GM12878 (cell line): ENCODE data around the gene EN1. TPM values are rescaled to one million over a fixed set of nuclear protein-coding genes. Genes with fewer than 3 reads are reported as not detected.

Source experiments
- ATAC-seq: fragments of 200-7000 bp; cut with Tn5 transposase; 3 replicates; pipeline ENCODE4 v1.9.1; 2020; ENCODE audit warnings: mild to moderate bottlenecking, moderate library complexity
- BruUV-seq: library from RNA; stranded (reverse); fragments of 400-500 nt; replicated peaks from 2 replicates; lab custom pipeline; 2021; lab: Mats Ljungman, UMichigan
- CTCF ChIA-PET: fragments of 300-600 bp; sonication (Branson Sonifier 250); formaldehyde crosslinking; extraction: SDS; loops from one replicate; lab custom pipeline; 2021; ENCODE audit warnings: inconsistent platforms; lab: Yijun Ruan, JAX
- POLR2A ChIA-PET: fragments of 350-600 bp; formaldehyde crosslinking; extraction: SDS; loops from one replicate; lab custom pipeline; 2021; ENCODE audit warnings: inconsistent platforms; lab: Charles Lee
- RAD21 ChIA-PET: fragments of 300-600 bp; sonication (Branson Sonifier 250); formaldehyde crosslinking; loops from one replicate; lab custom pipeline; 2023; ENCODE audit warnings: antibody characterized with exemption; ENCODE audit not compliant: unreplicated experiment; lab: Charles Lee
- SMC1A ChIA-PET: fragments of 300-600 bp; sonication (Branson Sonifier 250); formaldehyde crosslinking; loops from one replicate; lab custom pipeline; 2023; ENCODE audit not compliant: unreplicated experiment, uncharacterized antibody; lab: Charles Lee
- DNase-seq: peaks from one replicate; pipeline ENCODE4 v3.0.0-alpha.2; 2011; ENCODE audit warnings: low read depth, low spot score
- FAIRE-seq: peaks from 3 replicates; lab custom pipeline; 2011; peaks lifted over from hg19 to GRCh38; lab: Jason Lieb, UNC
- H2AFZ ChIP-seq: 2 replicates; pipeline ENCODE4 v1.6.0; 2011; ENCODE audit warnings: low read depth, low read length, control low read depth; ENCODE audit not compliant: control insufficient read depth
- H3K27ac ChIP-seq: 2 replicates; pipeline ENCODE4 v1.5.1; 2011; ENCODE audit warnings: control low read depth; ENCODE audit not compliant: control insufficient read depth, insufficient read depth
- H3K27me3 ChIP-seq, 2 experiments: replicated peaks in 1 of 2; 2 replicates each; pipeline versions ENCODE4 v1.6.0 to v1.6.1; 2011; ENCODE audit warnings: low read length in 1 of 2; ENCODE audit not compliant: control insufficient read depth in 2 of 2, insufficient read depth in 2 of 2
- H3K36me3 ChIP-seq, 2 experiments: 2 replicates each; pipeline ENCODE4 v1.5.1; 2011; ENCODE audit warnings: low read length in 1 of 2; ENCODE audit not compliant: control insufficient read depth in 2 of 2, insufficient read depth in 2 of 2
- H3K4me1 ChIP-seq: 2 replicates; pipeline ENCODE4 v1.6.1; 2011; ENCODE audit warnings: mild to moderate bottlenecking, low read length, moderate library complexity, mixed read lengths; ENCODE audit not compliant: control insufficient read depth, insufficient read depth
- H3K4me2 ChIP-seq: 2 replicates; pipeline ENCODE4 v1.6.0; 2011; ENCODE audit warnings: control low read depth; ENCODE audit not compliant: control insufficient read depth, insufficient read depth
- H3K4me3 ChIP-seq: fragments of 200-600 bp; sonication (generic); 2 replicates; pipeline ENCODE4 v1.5.1; 2016
- H3K79me2 ChIP-seq: 2 replicates; pipeline ENCODE4 v1.6.0; 2011; ENCODE audit warnings: low read length; ENCODE audit not compliant: control insufficient read depth, insufficient read depth
- H3K9ac ChIP-seq: 2 replicates; pipeline ENCODE4 v1.8.0; 2011; ENCODE audit warnings: low read length, control low read depth, mixed read lengths; ENCODE audit not compliant: control insufficient read depth, insufficient read depth
- H3K9me3 ChIP-seq: replicated peaks from 3 replicates; pipeline ENCODE4 v1.5.1; 2011; ENCODE audit warnings: mild to moderate bottlenecking, low read length; ENCODE audit not compliant: control insufficient read depth, insufficient read depth
- H4K20me1 ChIP-seq: 2 replicates; pipeline ENCODE4 v1.6.0; 2011; ENCODE audit not compliant: control insufficient read depth, insufficient read depth
- CHD1 ChIP-seq: IDR thresholded peaks from 2 replicates; pipeline ENCODE4 v1.6.1; 2012; ENCODE audit warnings: low read depth, low read length, improper control_type of control experiment
- CREB1 ChIP-seq: IDR thresholded peaks from 2 replicates; pipeline ENCODE4 v1.6.1; 2012; ENCODE audit warnings: low read depth, mild to moderate bottlenecking, inconsistent platforms
- CREM ChIP-seq: IDR thresholded peaks from 2 replicates; pipeline ENCODE4 v1.6.1; 2014; ENCODE audit warnings: antibody characterized with exemption, low read depth
- IRF3 ChIP-seq: fragments of 450-650 bp; IDR thresholded peaks from 2 replicates; pipeline ENCODE4 v1.6.1; 2014; ENCODE audit warnings: mild to moderate bottlenecking
- KDM1A ChIP-seq: fragments of 200-600 bp; sonication (generic); IDR thresholded peaks from 2 replicates; pipeline ENCODE4 v1.6.1; 2016; ENCODE audit warnings: borderline replicate concordance
- LARP7 ChIP-seq: fragments of 450-650 bp; IDR thresholded peaks from 2 replicates; pipeline ENCODE4 v1.6.1; 2017; ENCODE audit warnings: mild to moderate bottlenecking
- MLLT1 ChIP-seq: fragments of 450-650 bp; IDR thresholded peaks from 2 replicates; pipeline ENCODE4 v1.6.1; 2016; ENCODE audit warnings: mild to moderate bottlenecking
- MXI1 ChIP-seq: fragments of 150-350 bp; IDR thresholded peaks from 2 replicates; pipeline ENCODE4 v1.6.1; 2011; ENCODE audit warnings: low read depth, mild to moderate bottlenecking, inconsistent platforms, low read length, improper control_type of control experiment
- NFXL1 ChIP-seq: fragments of 450-650 bp; IDR thresholded peaks from 2 replicates; pipeline ENCODE4 v1.6.1; 2017; ENCODE audit warnings: antibody characterized with exemption, mild to moderate bottlenecking, borderline replicate concordance
- NRF1 ChIP-seq: conservative IDR thresholded peaks from 2 replicates; pipeline ENCODE4 v1.6.1; 2011; ENCODE audit warnings: mild to moderate bottlenecking, low read depth, low read length, improper control_type of control experiment
- POLR2AphosphoS5 ChIP-seq: IDR thresholded peaks from 2 replicates; pipeline ENCODE4 v1.6.1; 2011; ENCODE audit warnings: mild to moderate bottlenecking, low read length, inconsistent platforms
- SKIL ChIP-seq: fragments of 450-650 bp; IDR thresholded peaks from 2 replicates; pipeline ENCODE4 v1.6.1; 2017; ENCODE audit warnings: mild to moderate bottlenecking, low read depth, inconsistent platforms; ENCODE audit not compliant: poor library complexity, severe bottlenecking
- STAT1 ChIP-seq: fragments of 450-650 bp; conservative IDR thresholded peaks from 2 replicates; pipeline ENCODE4 v1.6.1; 2014; ENCODE audit warnings: antibody characterized with exemption, mild to moderate bottlenecking
- STAT3 ChIP-seq: IDR thresholded peaks from 2 replicates; pipeline ENCODE4 v1.6.1; 2011; ENCODE audit warnings: low read depth, low read length, improper control_type of control experiment
- WGBS: methylation state at CpG from one replicate; pipeline ENCODE4 v1.1.6; 2016; ENCODE audit warnings: low lambda C conversion rate; ENCODE audit not compliant: insufficient replicate concordance, insufficient coverage; ENCODE audit errors: missing lambda C conversion rate; 5-methylcytosine and 5-hydroxymethylcytosine counted together
- in situ Hi-C: fragments of 300-500 bp; cut with MboI; formaldehyde crosslinking; loops from 9 replicates; pipeline ENCODE4 v1.14.3; 2018; ENCODE audit warnings: mixed read lengths
- intact Hi-C: fragments of 100-400 bp; cut with micrococcal nuclease; formaldehyde crosslinking; loops from one replicate; pipeline ENCODE4 v1.14.2; 2022; ENCODE audit not compliant: unreplicated experiment
- polyA plus RNA-seq, 11 experiments: library from polyadenylated mRNA; depleted of rRNA in 4 of 11; unstranded in 6 of 11; stranded (reverse) in 5 of 11; fragments of >200 nt; fragmentation: Nextera tagmentation in 4 of 11; fragmentation: Illumina TruSeq in 1 of 11; extraction: Ambion mirVana in 4 of 11; extraction: Trizol in 1 of 11; gene quantifications; 1 replicate in 1 of 11; 2 replicates in 10 of 11; pipeline versions ENCODE4 v1.2.1 to v1.2.3, GENCODE V29; 2011 to 2016; ENCODE audit warnings: inconsistent platforms in 2 of 11, missing spikeins in 2 of 11, low read depth in 1 of 11
- total RNA-seq, 4 experiments: library from RNA; depleted of rRNA in 3 of 4; stranded (reverse); fragments of >200 nt in 3 of 4; fragmentation: Illumina TruSeq in 1 of 4; extraction: Trizol in 1 of 4; gene quantifications; 2 replicates each; pipeline versions ENCODE4 v1.2.1 to v1.2.3, GENCODE V29; 2013 to 2021

The EN1 gene
- total and polyA plus RNA-seq, 10 of the 15 experiments (the other 5 are each of a cell fraction or from before 2014, with no cell fraction given): not detected

GRCh38 chr2:118859157-118859770 is 11.8 kb upstream of the EN1 start (continued):
- TF ChIP-seq MXI1: no peak
- TF ChIP-seq STAT3: no peak
- TF ChIP-seq NRF1: no peak
- TF ChIP-seq POLR2AphosphoS5: no peak

- DNase-seq: no peak
- no peaks in the 10 kb centered on the region for H4K20me1 ChIP-seq
- intact Hi-C loops: loop anchor here (5.0 kb wide), 1 partner anchor 811 kb away; no protein-coding TSS in a partner anchor
- TF ChIP-seq MLLT1: no peak
- no peak for TF ChIP-seq CHD1
- no peak for TF ChIP-seq LARP7
- no peak for TF ChIP-seq NFXL1
- TF ChIP-seq IRF3: no peak
- TF ChIP-seq KDM1A: no peak
- TF ChIP-seq STAT1: no peak
- TF ChIP-seq SKIL: no peak
- no peak for TF ChIP-seq CREB1
- no peak for TF ChIP-seq CREM
- no peak overlapping the region for H2AFZ ChIP-seq
- SMC1A ChIA-PET: no interaction called here
- RAD21 ChIA-PET: interaction anchor here (0.6 kb wide), 1 partner anchor 319 kb away, joined by 3 read pairs; no protein-coding TSS in a partner anchor
- POLR2A ChIA-PET: no interaction called here
- H3K79me2 ChIP-seq: no peaks in the 10 kb centered on the region
- H3K27ac ChIP-seq: no peak overlapping the region
- H3K9me3 ChIP-seq: no peaks in the 10 kb centered on the region
- no peak for FAIRE-seq
- no peaks in the 10 kb centered on the region for H3K36me3 ChIP-seq
- no peak overlapping the region for H3K4me3 ChIP-seq
- H3K4me1 ChIP-seq: no peaks in the 10 kb centered on the region
- in situ Hi-C loops: loop anchor here (25.0 kb wide), 1 partner anchor 821 kb away; no protein-coding TSS in a partner anchor
- no peak for ATAC-seq
- H3K4me2 ChIP-seq: no peak overlapping the region
- peaks cover 13 to 34% of the 10 kb centered on the region in 2 experiments for H3K27me3 ChIP-seq
- 38% methylated on average over 40 of the region's 40 CpGs for WGBS
- no TSS peak for BruUV-seq
- CTCF ChIA-PET: interaction anchor here (0.8 to 1.8 kb wide), 3 partner anchors 635 to 647 kb away, joined by 3 to 7 read pairs (median 3); no protein-coding TSS in a partner anchor
- H3K9ac ChIP-seq: no peak overlapping the region
Measured at GRCh38 chr2:118858485-118859156, 11.2 kb upstream of the EN1 start.
